ENCODE measurements around the gene EHMT1.
"Not testable (repeated sequence)": the region's sequence is repeated elsewhere in the genome, so short reads cannot be mapped to it uniquely, and the experiment has no call there.

EHMT1 gene

GRCh38 chr9:137757139-137757538, 138.3 kb downstream of the EHMT1 start:
- no peak overlapping the region for H3K4me3 ChIP-seq (ENCODE audit: low read depth, low read length)

DNA sequence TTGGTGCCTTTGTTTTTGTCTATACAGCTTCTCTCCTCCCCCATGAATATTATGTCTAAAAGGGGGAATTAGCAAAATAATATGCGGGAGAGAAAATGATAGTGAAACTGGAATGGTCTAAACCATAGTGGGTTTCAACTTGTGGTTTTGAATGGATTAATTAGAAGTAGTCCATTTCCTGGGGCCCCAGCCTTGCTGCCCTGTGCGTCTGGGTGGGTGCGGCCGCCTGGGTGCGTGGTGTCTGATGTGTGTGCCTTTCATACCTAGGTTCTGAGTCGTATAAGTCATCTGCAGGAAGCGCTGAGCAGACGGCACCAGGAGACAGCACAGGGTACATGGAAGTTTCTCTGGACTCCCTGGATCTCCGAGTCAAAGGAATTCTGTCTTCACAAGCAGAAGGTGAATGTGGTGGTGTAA, 138.8 kb downstream of the EHMT1 start:
- H3K4me3 ChIP-seq (ENCODE audit: low read depth, low read length) = no peak overlapping the region

GRCh38 chr9:137758067-137758466, 139.3 kb downstream of the EHMT1 start:
- no peak overlapping the region for H3K4me3 ChIP-seq (ENCODE audit: low read depth, low read length)

DNA sequence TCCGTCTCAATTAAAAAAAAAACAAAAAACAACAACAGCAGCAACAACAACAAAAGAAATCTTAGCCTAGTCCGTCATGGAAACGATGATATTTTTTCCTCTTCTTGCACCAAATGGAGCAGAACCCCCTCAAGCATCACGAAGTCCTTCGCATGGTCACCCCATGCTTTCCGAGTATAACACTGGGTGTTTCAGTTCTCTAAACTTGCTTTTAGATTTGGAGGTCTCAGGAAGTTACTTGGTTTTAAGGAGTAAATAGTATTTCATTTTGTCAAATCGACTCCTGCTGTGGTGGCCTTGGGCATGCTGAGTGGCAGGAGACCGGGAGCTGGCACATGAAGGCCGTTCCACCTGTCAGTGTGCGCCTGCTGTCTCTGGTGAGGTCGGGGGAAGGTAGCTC, 140.3 kb downstream of the EHMT1 start:
- H3K4me3 ChIP-seq (ENCODE audit: low read depth, low read length) = no peak overlapping the region

DNA sequence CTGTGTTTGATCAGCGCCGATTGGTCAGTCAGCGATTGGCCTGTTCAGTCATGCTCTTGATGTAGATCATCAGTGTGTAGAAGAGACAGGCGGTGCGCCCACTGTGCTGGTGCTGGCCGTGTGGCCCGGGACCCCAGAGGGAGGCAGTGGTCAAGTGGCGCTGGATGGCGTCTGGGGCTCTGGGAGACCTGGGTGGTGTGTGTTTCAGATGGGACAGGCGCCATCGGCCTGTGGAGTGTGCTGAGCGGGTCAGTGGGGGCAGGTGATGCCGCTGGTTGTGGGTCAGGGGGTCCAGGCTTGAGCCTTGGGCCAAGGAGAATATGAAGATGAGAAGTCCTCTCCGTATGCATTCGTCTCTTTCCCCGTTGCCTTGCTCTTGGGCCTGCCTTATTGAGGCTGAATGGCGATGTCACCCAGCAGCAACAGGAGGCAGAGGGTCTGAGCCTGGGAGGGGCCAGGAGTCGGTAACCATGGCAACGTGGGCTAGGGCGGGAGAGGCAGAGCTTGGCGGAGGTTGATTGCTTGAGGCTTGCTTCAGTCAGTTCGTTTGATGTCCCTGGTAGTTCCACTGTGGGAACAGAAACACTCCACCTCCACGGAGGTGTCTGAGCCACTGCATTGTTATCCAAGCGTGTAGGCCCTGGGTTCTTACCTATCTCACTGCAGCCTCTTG, 141.0 kb downstream of the EHMT1 start:
- H3K4me3 ChIP-seq (ENCODE audit: low read depth, low read length) = no peak overlapping the region

GRCh38 chr9:137760426-137760825, 141.6 kb downstream of the EHMT1 start:
- H3K4me3 ChIP-seq (ENCODE audit: low read depth, low read length) = no peak overlapping the region

- H3K4me3 ChIP-seq (ENCODE audit: low read depth, low read length) = no peak overlapping the region
These were observed 142.2 kb downstream of the EHMT1 start for GRCh38 chr9:137761032-137761431.

- no peak overlapping the region for H3K4me3 ChIP-seq (ENCODE audit: low read depth, low read length)
These were observed 143.0 kb downstream of the EHMT1 start for GRCh38 chr9:137761793-137762192.

GRCh38 chr9:137762414-137763061, 143.7 kb downstream of the EHMT1 start:
- no peak overlapping the region for H3K4me3 ChIP-seq (ENCODE audit: low read depth, low read length)

DNA sequence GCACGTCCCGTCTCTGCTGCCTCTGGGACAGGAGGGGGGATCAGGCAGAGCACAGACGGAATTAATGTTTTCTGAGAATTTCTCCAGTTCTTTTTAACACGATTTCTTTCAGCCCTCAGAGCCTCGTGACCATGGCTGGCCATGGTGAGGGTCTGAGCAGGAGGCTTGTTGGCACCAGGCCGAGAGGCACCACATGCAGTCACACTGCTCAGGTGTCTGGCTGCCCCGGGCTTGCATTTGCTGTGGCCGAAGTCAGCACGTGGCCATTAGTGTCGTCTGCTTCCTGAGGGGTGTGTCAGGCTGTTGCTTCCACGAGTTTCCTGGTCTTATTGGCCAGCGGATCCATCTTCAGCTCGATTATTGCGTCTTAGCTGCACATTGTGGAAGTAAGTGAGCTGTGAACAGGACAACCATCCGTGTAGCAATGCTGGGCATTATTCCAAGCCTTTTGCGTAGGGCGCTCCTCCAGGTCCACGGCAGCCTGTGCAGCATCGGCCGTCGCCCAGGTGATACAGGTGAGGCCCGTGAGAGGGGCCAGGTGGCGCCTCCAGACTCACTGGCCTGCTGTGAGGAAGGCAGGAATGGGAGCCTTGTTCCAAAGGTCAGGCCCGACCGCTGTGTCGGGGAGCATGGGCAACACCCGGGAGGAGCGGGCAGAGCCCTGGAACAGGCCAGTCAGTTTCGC, 144.6 kb downstream of the EHMT1 start:
- no peak overlapping the region for H3K4me3 ChIP-seq (ENCODE audit: low read depth, low read length)

GRCh38 chr9:137764171-137764671, 145.4 kb downstream of the EHMT1 start:
- no peak overlapping the region for H3K4me3 ChIP-seq (ENCODE audit: low read depth, low read length)

DNA sequence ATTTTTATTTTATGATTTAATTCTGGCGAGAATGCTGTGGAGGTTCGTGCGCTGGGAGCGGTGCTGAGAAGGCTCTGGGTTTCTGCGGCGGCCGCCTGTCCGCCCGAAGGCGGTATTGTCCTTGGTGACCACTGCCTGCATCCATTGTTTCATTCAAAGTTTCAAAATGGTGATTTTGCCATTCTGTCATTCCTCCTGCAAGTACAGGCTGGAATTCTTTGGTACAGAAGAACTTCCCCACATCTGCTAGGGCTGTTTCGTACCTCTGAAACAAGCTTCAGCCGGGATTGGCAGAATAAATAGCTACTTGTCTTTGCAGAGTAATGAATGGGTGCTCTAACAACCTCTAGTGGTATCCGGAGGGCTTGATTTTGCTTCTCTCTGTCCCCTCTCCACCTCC, 146.2 kb downstream of the EHMT1 start:
- H3K4me3 ChIP-seq (ENCODE audit: low read depth, low read length) = no peak overlapping the region

GRCh38 chr9:137765536-137765935, 146.7 kb downstream of the EHMT1 start:
- no peak overlapping the region for H3K4me3 ChIP-seq (ENCODE audit: low read depth, low read length)

DNA sequence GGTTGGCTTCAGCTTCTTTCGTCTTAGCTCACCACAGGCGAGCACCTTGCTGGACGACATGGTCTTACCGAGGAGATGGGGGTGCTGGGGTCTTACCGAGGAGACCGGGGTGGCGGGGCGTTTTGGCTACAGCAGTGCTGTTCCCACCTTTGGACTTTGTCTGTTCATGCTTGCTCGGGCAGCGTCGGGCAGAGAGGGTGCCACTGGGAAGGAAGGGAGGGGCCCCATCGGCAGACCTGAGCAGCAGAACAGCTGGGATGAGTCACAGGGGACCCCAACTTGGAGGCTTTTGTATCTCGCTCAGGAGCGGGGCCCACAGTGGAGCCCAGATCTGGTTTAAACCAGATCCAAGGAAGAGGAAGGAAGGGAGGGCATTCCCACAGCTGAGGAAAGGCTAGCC, 152.8 kb downstream of the EHMT1 start:
- H3K4me3 ChIP-seq (ENCODE audit: low read depth, low read length) = no peak overlapping the region

- H3K4me3 ChIP-seq (ENCODE audit: low read depth, low read length) = no peak overlapping the region
These were observed 153.6 kb downstream of the EHMT1 start for GRCh38 chr9:137772281-137772873.

- no peak overlapping the region for H3K4me3 ChIP-seq (ENCODE audit: low read depth, low read length)
These were observed 156.1 kb downstream of the EHMT1 start for GRCh38 chr9:137774775-137775386.

GRCh38 chr9:137776306-137776995, 157.6 kb downstream of the EHMT1 start:
- no peak overlapping the region for H3K4me3 ChIP-seq (ENCODE audit: low read depth, low read length)

GRCh38 chr9:137777761-137778160, 159.0 kb downstream of the EHMT1 start:
- H3K4me3 ChIP-seq (ENCODE audit: low read depth, low read length) = no peak overlapping the region

- no peak overlapping the region for H3K4me3 ChIP-seq (ENCODE audit: low read depth, low read length)
These were observed 159.5 kb downstream of the EHMT1 start for GRCh38 chr9:137778336-137778735.

- H3K4me3 ChIP-seq (ENCODE audit: low read depth, low read length) = no peak overlapping the region
These were observed 160.1 kb downstream of the EHMT1 start for GRCh38 chr9:137778914-137779313.

DNA sequence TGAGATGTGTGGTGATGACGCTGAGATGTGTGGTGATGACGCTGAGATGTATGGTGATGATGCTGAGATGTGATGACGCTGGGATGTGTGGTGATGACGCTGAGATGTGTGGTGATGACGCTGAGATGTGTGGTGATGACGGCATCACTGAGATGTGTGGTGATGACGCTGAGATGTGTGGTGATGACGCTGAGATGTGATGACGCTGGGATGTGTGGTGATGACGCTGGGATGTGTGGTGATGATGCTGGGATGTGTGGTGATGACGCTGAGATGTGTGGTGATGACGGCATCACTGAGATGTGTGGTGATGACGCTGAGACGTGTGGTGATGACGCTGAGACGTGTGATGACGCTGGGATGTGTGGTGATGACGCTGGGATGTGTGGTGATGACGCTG, 161.2 kb downstream of the EHMT1 start:
- not testable (repeated sequence) for H3K4me3 ChIP-seq (ENCODE audit: low read depth, low read length)
